ENCODE results near the gene SHE. TPM values are rescaled to one million over a fixed set of nuclear protein-coding genes. Genes with fewer than 3 reads are reported as not detected.

Gene SHE
- total RNA-seq, 2 donors from 2014 or later: 17.9 to 22.9 TPM

- intact Hi-C loops (cut with DNase I): loop anchor here (5.0 to 10.0 kb wide), 3 partner anchors 59 to 389 kb away; partner anchors contain the start of gene KCNN3 (in 1 of the 2)
- DNase-seq (ENCODE audit: low spot score): no peak
These were observed 16.2 kb downstream of the SHE start for GRCh38 chr1:154485910-154486496.

GRCh38 chr1:154485106-154485505, 17.1 kb downstream of the SHE start:
- intact Hi-C loops (cut with DNase I): loop anchor here (5.0 to 10.0 kb wide), 3 partner anchors 60 to 390 kb away; partner anchors contain the start of gene KCNN3 (in 1 of the 2)
- no peak for DNase-seq (ENCODE audit: low spot score)

GRCh38 chr1:154483941-154484803, 18.0 kb downstream of the SHE start:
- DNase-seq (ENCODE audit: low spot score): no peak
- intact Hi-C loops (cut with DNase I): loop anchor here (10.0 kb wide), 2 partner anchors 61 to 391 kb away; partner anchors contain the start of gene KCNN3 (in 1 of the 2)

GRCh38 chr1:154481053-154481452, 21.2 kb downstream of the SHE start:
- no peak for DNase-seq (ENCODE audit: low spot score)
- intact Hi-C loops (cut with DNase I): loop anchor here (10.0 kb wide), 2 partner anchors 64 to 394 kb away; partner anchors contain the start of gene KCNN3 (in 1 of the 2)

GRCh38 chr1:154479764-154480421, 22.3 kb downstream of the SHE start:
- no peak for DNase-seq (ENCODE audit: low spot score)
- intact Hi-C loops (cut with DNase I): loop anchor here (10.0 kb wide), 2 partner anchors 65 to 395 kb away; partner anchors contain the start of gene KCNN3 (in 1 of the 2)

- no peak for DNase-seq (ENCODE audit: low spot score)
- intact Hi-C loops (cut with DNase I): no loop called here
These were observed 23.6 kb downstream of the SHE start for GRCh38 chr1:154478639-154479038.

GRCh38 chr1:154478013-154478412, 24.2 kb downstream of the SHE start:
- intact Hi-C loops (cut with DNase I): no loop called here
- DNase-seq (ENCODE audit: low spot score): no peak

- intact Hi-C loops (cut with DNase I): no loop called here
- DNase-seq (ENCODE audit: low spot score): no peak
These were observed 25.4 kb downstream of the SHE start for GRCh38 chr1:154476791-154477190.

GRCh38 chr1:154474802-154475201, 27.4 kb downstream of the SHE start:
- intact Hi-C loops (cut with DNase I): loop anchor here in 1 of 2 donors (5.0 kb wide), 1 partner anchor 82 kb away; the partner anchor contains the start of gene UBE2Q1
- no peak for DNase-seq (ENCODE audit: low spot score)

- intact Hi-C loops (cut with DNase I): loop anchor here in 1 of 2 donors (5.0 kb wide), 1 partner anchor 86 kb away; the partner anchor contains the start of gene UBE2Q1
- DNase-seq (ENCODE audit: low spot score): no peak
These were observed 30.9 kb downstream of the SHE start for GRCh38 chr1:154471304-154471703.

- DNase-seq (ENCODE audit: low spot score): no peak
- intact Hi-C loops (cut with DNase I): loop anchor here (5.0 to 10.0 kb wide), 2 partner anchors 87 to 115 kb away; partner anchors contain the start of gene UBE2Q1 (in 1 of the 2)
These were observed 32.2 kb downstream of the SHE start for GRCh38 chr1:154469844-154470560.

GRCh38 chr1:154468535-154469250, 33.5 kb downstream of the SHE start:
- DNase-seq (ENCODE audit: low spot score): no peak
- intact Hi-C loops (cut with DNase I): loop anchor here in 1 of 2 donors (10.0 kb wide), 1 partner anchor 114 kb away; no protein-coding TSS in a partner anchor

GRCh38 chr1:154467434-154468102, 34.6 kb downstream of the SHE start:
- DNase-seq (ENCODE audit: low spot score): no peak
- intact Hi-C loops (cut with DNase I): loop anchor here in 1 of 2 donors (10.0 kb wide), 1 partner anchor 113 kb away; no protein-coding TSS in a partner anchor

- intact Hi-C loops (cut with DNase I): loop anchor here in 1 of 2 donors (10.0 kb wide), 1 partner anchor 112 kb away; no protein-coding TSS in a partner anchor
- no peak for DNase-seq (ENCODE audit: low spot score)
These were observed 35.2 kb downstream of the SHE start for GRCh38 chr1:154466921-154467417.

GRCh38 chr1:154466206-154466605, 36.0 kb downstream of the SHE start:
- DNase-seq (ENCODE audit: low spot score): no peak
- intact Hi-C loops (cut with DNase I): loop anchor here in 1 of 2 donors (10.0 kb wide), 1 partner anchor 111 kb away; no protein-coding TSS in a partner anchor

GRCh38 chr1:154465621-154466195, 36.5 kb downstream of the SHE start:
- no peak for DNase-seq (ENCODE audit: low spot score)
- intact Hi-C loops (cut with DNase I): loop anchor here in 1 of 2 donors (10.0 kb wide), 1 partner anchor 111 kb away; no protein-coding TSS in a partner anchor
